ENCODE data around the gene RGS12. TPM values are rescaled to one million over a fixed set of nuclear protein-coding genes. Genes with fewer than 3 reads are reported as not detected.

The RGS12 gene
- total RNA-seq, 1 donor from 2014 or later = 102 TPM

DNA sequence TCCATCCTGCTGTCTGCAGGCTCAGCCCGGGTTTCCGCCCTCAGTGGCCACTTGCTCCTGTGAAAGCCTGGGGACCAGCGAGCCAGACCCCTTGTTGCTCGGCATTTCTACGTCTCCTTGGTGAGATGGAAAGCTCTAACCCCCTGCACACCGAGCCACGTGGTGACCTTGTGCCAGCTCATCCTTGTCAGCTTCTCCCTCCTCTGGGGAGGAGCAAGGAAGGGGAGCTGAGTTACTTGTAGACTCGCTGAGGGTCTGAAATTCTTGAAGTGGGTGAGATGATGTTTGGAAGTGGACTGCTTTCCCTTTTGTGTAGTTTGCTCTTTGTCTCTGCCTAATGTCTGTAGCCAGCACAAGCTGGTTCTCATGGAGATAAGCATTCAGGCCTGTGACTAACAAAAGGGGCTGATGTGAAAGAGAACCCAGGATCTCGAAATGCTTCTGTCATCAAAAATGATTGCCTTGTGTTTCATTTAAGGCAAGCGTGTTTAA is 29.3 kb downstream of the RGS12 start:
- TF ChIP-seq, protein P1, sequence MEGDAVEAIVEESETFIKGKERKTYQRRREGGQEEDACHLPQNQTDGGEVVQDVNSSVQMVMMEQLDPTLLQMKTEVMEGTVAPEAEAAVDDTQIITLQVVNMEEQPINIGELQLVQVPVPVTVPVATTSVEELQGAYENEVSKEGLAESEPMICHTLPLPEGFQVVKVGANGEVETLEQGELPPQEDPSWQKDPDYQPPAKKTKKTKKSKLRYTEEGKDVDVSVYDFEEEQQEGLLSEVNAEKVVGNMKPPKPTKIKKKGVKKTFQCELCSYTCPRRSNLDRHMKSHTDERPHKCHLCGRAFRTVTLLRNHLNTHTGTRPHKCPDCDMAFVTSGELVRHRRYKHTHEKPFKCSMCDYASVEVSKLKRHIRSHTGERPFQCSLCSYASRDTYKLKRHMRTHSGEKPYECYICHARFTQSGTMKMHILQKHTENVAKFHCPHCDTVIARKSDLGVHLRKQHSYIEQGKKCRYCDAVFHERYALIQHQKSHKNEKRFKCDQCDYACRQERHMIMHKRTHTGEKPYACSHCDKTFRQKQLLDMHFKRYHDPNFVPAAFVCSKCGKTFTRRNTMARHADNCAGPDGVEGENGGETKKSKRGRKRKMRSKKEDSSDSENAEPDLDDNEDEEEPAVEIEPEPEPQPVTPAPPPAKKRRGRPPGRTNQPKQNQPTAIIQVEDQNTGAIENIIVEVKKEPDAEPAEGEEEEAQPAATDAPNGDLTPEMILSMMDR (IDR thresholded peaks at IDR 0.05; ENCODE audit: unreplicated experiment) = no peak
- H3K4me1 Mint-ChIP-seq (ENCODE audit: low read depth) = peaks cover 29% of the 10 kb centered on the region
- no peak overlapping the region for H3K4me3 Mint-ChIP-seq (ENCODE audit: low read depth)
- peaks cover 9% of the 10 kb centered on the region for H3K9me3 Mint-ChIP-seq (ENCODE audit: low read depth)
- no peak for DNase-seq (ENCODE audit: low spot score, unreplicated experiment)
- H3K27ac Mint-ChIP-seq = peak overlapping the region; percentile 91
- peaks cover 29% of the 10 kb centered on the region for H3K36me3 Mint-ChIP-seq (ENCODE audit: insufficient read depth)
- no peaks in the 10 kb centered on the region for H3K27me3 Mint-ChIP-seq

DNA sequence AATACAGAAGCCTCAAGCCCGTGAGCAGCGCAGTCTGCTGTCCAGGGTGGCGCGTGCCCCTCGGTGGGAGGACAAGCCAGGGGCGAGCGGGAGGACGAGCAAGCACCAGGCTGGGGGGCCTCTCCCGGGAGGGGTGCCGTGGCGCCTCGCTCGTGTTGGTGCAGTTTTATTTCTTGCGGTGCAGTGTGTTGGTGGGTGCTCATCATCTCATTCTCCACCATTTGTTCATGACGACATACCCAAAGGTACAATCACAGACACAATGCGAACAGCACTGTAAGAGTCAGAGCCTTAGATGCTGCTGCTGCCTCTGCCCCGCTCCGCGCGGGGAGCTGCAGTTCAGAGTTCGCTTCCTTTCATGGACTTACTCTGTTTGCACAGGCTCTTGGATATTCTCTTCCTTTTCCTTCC is 30.3 kb downstream of the RGS12 start:
- DNase-seq (ENCODE audit: low spot score, unreplicated experiment) = no peak
- no peak overlapping the region for H3K27ac Mint-ChIP-seq
- H3K9me3 Mint-ChIP-seq (ENCODE audit: low read depth) = peaks cover 9% of the 10 kb centered on the region
- no peaks in the 10 kb centered on the region for H3K27me3 Mint-ChIP-seq
- no peak overlapping the region for H3K4me3 Mint-ChIP-seq (ENCODE audit: low read depth)
- H3K4me1 Mint-ChIP-seq (ENCODE audit: low read depth) = peaks cover 29% of the 10 kb centered on the region
- peaks cover 29% of the 10 kb centered on the region for H3K36me3 Mint-ChIP-seq (ENCODE audit: insufficient read depth)
- TF ChIP-seq, protein P1 (IDR thresholded peaks at IDR 0.05; ENCODE audit: unreplicated experiment) = no peak

DNA sequence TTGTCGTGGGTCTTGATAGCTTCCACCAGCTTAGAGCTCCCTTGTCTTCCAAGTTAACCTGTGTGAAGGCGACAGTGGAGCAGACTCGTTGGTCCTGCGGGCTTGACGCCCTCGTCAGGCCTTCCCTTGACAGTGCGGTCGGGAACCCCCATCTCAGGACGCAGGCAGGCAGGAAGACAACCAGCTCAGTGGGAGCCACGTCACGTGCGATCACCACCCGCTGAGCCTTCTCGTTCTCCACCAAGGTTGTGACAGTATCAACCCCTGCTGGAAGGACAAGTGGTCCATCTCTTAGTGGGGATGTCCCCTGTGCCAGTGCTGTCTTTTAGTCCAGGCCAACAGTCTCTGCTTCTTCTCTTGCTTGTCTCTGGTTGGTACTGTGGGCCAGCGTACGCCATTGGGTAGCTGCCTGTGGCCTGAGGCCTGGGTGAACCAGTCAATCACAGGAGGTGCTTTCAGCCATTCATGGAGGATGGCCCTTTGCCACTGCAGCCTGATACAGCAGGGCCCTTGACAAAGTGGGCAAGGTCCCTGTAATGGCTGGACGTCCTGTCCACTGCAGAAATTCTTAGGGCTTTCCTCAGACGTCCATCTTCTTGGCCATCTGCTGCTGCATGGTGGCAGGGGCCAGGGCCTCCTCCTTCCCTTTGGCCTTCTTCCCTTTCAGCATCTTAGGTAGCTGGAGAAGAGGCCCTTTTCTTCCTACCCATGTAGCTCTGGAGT is 31.4 kb downstream of the RGS12 start:
- TF ChIP-seq, protein P1 (IDR thresholded peaks at IDR 0.05; ENCODE audit: unreplicated experiment) = no peak
- DNase-seq (ENCODE audit: low spot score, unreplicated experiment) = no peak
- peaks cover 9% of the 10 kb centered on the region for H3K9me3 Mint-ChIP-seq (ENCODE audit: low read depth)
- peaks cover 29% of the 10 kb centered on the region for H3K4me1 Mint-ChIP-seq (ENCODE audit: low read depth)
- no peak overlapping the region for H3K4me3 Mint-ChIP-seq (ENCODE audit: low read depth)
- H3K27ac Mint-ChIP-seq = no peak overlapping the region
- peaks cover 26% of the 10 kb centered on the region for H3K36me3 Mint-ChIP-seq (ENCODE audit: insufficient read depth)
- H3K27me3 Mint-ChIP-seq = no peaks in the 10 kb centered on the region

DNA sequence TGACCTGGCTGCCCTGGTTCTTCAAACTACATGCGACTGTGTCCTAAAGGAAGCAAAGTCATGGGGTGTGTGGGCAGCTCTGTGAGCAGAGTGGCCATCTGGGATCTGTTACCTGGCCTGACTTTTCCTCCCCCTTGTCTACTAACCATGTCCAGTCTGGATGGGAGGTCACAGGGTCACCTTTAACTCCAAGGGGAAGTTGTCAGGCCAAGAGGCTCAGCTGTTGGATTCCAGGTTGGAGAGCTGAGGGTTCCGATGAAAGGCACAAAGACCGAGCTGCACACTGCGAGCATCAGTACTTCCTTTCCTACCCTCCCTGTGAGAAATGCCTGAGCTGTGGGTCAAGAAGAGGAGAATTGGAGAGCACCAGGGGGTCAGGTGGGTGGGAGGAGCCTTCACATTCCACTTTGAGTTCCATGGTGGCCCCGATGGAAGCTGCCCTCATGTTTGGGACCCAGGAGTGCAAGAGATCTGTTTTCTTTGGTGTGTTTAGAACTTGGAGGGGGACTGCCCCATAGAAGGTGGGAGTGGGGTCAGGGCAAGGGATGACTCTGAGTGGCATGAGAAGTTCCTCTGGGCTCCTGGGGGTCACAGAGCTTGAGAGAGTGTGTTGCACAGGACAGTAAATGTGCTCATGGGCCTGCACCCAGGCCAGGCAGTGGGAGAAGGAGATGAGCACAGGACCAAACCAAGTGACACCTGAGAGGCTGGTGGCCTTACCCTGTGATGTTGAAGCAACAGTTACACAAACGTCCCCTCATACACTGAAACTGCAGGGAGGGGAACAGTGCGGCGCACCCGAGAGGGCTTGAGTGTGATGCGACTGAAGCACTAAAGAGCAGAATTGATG is 36.2 kb downstream of the RGS12 start:
- H3K4me3 Mint-ChIP-seq (ENCODE audit: low read depth) = no peak overlapping the region
- peaks cover 21% of the 10 kb centered on the region for H3K36me3 Mint-ChIP-seq (ENCODE audit: insufficient read depth)
- peaks cover 14% of the 10 kb centered on the region for H3K9me3 Mint-ChIP-seq (ENCODE audit: low read depth)
- no peaks in the 10 kb centered on the region for H3K27me3 Mint-ChIP-seq
- DNase-seq (ENCODE audit: low spot score, unreplicated experiment) = no peak
- H3K4me1 Mint-ChIP-seq (ENCODE audit: low read depth) = peaks cover 4% of the 10 kb centered on the region
- H3K27ac Mint-ChIP-seq = no peak overlapping the region
- TF ChIP-seq, protein P1 (IDR thresholded peaks at IDR 0.05; ENCODE audit: unreplicated experiment) = no peak

DNA sequence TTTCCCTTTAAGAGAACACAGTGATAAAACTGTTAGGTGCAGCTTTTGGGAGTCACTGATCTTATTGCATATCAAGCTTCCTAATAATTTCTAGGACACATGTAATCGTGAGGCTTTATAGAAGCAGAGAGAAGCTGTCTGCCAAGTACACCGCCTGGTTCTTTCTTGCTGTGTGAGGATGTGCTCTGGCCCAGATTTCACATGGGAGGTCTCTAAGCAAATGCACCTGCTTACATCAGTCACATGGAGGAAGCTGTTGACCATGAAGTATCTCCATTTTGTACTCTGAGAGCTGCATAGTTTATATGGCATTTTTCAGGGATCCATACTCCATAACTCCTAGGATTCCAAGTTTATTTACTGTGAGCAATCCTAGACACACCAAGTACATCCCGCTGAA is 37.1 kb downstream of the RGS12 start:
- Mint-ChIP-seq H3K27me3 (no peaks in the 10 kb centered on the region), H3K4me1 (ENCODE audit: low read depth) (peaks cover 7% of the 10 kb centered on the region), H3K27ac (no peak overlapping the region), H3K9me3 (ENCODE audit: low read depth) (peaks cover 14% of the 10 kb centered on the region), H3K4me3 (ENCODE audit: low read depth) (no peak overlapping the region), H3K36me3 (ENCODE audit: insufficient read depth) (peaks cover 18% of the 10 kb centered on the region)
- TF ChIP-seq, protein P1 (IDR thresholded peaks at IDR 0.05; ENCODE audit: unreplicated experiment) = no peak
- no peak for DNase-seq (ENCODE audit: low spot score, unreplicated experiment)

Measured in progenitor cell of endocrine pancreas (in vitro differentiated cells).